Choroid plexus epithelial cell (primary cell): ENCODE measurements around the gene HK3.

Experiments
- DNase-seq: peaks from one replicate; pipeline ENCODE4 v3.0.0-alpha.2; 2010; ENCODE audit warnings: low read depth
- H3K4me3 ChIP-seq: 2 replicates; pipeline ENCODE4 v1.5.1; 2011; ENCODE audit warnings: low read depth, mild to moderate bottlenecking, control low read depth, low read length, moderate library complexity
- CTCF ChIP-seq: conservative IDR thresholded peaks from 2 replicates; pipeline ENCODE4 v1.5.1; 2011; ENCODE audit warnings: low read depth, mild to moderate bottlenecking, control low read depth, inconsistent platforms, low read length, moderate library complexity

HK3 gene

GRCh38 chr5:176868126-176868525 lies 31.0 kb downstream of the HK3 start:
- H3K4me3 ChIP-seq = no peak overlapping the region
- TF ChIP-seq CTCF = no peak
- no peak for DNase-seq

GRCh38 chr5:176866707-176867310 lies 32.3 kb downstream of the HK3 start:
- TF ChIP-seq CTCF = no peak
- no peak for DNase-seq

DNA sequence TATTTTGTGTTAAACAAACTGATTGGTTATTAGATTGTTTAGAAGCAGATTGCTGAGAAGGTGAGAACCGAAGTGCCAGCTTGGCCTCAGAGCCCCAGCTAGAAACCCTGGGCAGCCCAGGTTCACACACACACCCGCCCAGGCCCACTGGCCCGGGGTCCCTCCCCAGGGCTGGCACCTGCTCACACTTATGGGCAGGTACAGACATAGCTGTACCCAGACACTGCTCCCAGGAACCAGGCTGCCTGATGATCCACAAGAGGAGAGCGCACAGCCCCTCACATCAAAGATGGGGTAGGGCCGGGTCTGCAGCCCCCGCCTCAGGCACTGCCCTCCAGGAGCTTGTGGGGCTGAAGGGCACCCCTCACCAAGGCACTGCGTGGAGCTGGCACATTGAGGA lies 33.2 kb downstream of the HK3 start:
- TF ChIP-seq CTCF = no peak

More at GRCh38 chr5:176866707-176867310, 32.3 kb downstream of the HK3 start:
- no peak overlapping the region for H3K4me3 ChIP-seq

DNA sequence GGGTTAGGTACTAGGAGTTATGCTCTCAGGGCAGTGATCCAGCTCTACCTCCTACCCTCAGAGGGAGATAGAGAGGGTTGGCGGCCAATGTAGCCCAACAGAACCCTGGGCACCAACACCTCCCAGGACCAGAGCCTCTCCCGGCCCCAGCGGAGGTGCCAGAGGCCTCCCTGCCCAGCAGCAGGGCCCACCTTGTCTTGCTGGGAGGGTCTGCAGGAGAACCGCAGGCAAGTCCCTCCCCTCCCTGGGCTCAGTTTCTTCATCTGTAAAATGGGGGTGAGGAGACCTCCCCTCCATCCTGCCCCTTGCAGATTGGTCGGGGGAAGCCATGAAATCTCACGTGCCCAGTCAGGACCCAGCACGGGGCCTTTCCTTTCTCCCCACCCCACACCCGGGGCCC lies 34.4 kb downstream of the HK3 start:
- no peak for TF ChIP-seq CTCF
- no peak for DNase-seq
- no peak overlapping the region for H3K4me3 ChIP-seq

More for the DNA sequence above, 33.2 kb downstream of the HK3 start:
- DNase-seq = no peak
- H3K4me3 ChIP-seq = no peak overlapping the region

DNA sequence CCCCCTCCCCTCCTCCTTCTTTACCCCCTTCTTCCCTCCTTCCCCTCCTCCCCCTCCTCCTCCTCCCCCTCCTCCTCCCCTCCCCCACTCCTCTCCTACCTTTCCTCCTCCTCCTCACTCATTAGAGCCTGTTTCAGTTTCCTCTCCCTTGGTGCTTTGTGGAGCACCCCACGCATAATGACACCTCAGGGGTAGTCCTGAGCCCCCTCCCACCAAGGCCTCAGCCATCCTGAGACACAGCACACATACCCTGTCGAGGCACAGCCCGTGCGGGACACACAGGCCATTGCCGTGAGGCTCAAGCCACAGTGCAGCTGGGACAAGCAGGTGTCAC lies 35.4 kb downstream of the HK3 start:
- H3K4me3 ChIP-seq = no peak overlapping the region
- DNase-seq = no peak
- no peak for TF ChIP-seq CTCF

GRCh38 chr5:176863041-176863764 lies 35.9 kb downstream of the HK3 start:
- H3K4me3 ChIP-seq = no peak overlapping the region
- DNase-seq = no peak
- TF ChIP-seq CTCF = no peak

DNA sequence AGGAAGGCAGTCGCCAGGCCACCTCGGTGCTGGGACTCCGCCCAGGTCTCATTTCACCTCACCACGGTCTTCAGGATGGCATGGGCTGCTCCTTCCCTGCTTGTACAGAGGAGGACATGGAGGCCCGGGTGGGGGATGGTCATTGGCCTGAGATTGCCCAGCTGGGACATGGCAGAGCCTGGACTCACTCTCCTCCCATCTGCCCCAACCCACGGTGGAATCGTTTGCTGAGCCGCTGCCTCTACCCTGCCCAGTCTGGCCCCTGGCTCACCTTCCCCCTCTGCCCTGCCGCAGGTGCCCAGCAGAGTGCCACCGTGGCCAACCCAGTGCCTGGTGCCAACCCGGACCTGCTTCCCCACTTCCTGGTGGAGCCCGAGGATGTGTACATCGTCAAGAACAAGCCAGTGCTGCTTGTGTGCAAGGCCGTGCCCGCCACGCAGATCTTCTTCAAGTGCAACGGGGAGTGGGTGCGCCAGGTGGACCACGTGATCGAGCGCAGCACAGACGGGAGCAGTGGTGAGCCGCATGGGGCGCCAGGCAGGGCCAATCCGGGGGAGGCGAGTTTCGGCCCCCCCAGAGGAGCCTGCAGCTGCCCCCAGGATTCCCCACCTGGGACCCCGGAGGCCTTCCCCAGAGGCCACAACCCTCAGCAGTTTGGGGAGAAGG lies 36.7 kb downstream of the HK3 start:
- DNase-seq = no peak
- no peak overlapping the region for H3K4me3 ChIP-seq
- no peak for TF ChIP-seq CTCF
